HG03460 (cell line): ENCODE data around the gene NDUFC2.
A peak's percentile ranks its signal among the peaks of the same experiment; 100 is the strongest.
"Not testable (repeated sequence)": the region's sequence is repeated elsewhere in the genome, so short reads cannot be mapped to it uniquely, and the experiment has no call there.

Experiments used
- ATAC-seq: cut with Tn5 transposase; IDR thresholded peaks from one replicate; pipeline ENCODE4 v1.9.1; 2021; ENCODE audit not compliant: unreplicated experiment

The NDUFC2 gene

DNA sequence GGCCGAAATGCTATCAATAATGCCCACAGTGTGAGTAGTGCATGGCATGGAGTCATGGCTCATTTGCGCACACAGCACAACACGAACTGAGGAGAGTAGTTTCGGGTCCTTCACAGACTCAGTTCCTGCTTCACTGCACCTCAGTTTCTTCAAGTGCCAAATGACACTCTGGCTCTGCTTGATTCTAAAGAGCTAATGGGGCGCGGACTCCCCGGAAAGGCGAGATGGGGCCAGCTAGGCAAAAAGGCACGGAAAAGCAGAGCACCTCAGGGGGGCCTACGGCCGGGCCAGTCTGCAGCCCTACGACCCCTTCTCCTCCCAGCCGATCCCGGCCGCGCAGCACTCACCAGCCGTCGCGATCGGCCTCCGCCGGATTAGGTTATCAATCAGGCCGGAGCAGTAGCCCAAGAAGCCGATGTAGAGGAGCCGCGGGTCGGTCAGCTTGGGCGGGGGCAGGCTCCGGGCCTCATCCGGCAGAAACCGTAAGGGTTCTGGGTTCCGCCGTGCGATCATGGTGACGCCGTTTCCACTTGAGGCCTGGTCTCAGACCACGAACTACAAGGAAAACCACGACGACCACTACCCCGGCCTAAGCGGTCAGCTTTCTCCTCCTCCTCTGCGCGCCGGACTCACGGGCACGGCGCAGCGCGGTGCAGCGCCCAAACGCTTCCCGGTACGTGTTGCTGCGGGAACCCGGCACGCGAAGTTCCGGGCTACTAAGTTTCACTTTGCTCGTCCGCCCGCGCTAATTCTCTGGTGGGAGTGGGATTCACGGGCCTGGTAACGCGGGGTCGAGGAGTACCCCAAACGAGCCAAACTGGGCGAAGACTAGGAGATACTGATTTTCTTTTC is at the start of gene NDUFC2:
TSS of gene NDUFC2 (minus strand) at position 631 of the 852 bp plus-strand sequence. CDS start at position 513, 118 bp downstream.
- ATAC-seq: peak; percentile 80

DNA sequence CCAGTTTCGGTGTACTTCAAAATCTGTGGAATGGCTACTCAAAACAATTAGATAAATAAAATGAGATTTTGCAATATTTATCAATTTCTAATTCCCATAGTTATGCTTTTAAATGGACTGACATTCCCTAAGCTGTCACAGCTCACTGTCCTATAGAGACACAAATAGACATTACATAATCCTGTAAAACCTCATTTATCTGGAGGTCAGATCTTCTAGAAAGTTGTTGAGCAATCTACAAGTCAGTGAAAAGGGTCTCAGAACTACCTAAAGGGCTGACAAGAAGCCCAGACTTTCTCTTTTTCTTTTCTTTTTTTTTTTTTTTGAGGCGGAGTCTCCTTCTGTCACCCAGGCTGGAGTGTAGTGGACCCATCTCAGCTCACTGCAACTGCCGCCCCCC is 47.7 kb upstream of the NDUFC2 start:
- no peak for ATAC-seq

GRCh38 chr11:78112582-78113275 is 33.1 kb upstream of the NDUFC2 start:
- peak; percentile 50 for ATAC-seq

DNA sequence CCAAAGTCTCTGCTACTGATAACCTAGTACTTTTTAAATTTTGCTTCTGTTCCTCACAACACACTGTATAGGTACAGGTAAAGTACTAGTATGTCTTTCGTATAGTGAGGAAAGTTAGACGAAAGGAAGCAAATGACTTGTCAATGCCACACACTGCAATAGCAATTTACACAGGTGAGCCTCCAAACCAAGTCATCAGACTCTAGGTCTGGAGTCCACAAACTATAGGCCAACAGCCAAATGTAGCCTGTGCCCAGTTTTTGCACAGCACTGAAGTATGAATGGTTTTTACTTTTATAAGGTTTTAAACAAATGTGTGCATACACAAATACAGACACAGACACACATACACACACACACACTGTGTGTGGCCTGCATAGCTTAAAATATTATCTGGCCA is 31.6 kb upstream of the NDUFC2 start:
- no peak for ATAC-seq

GRCh38 chr11:78110830-78111229 is 31.2 kb upstream of the NDUFC2 start:
- ATAC-seq: no peak

DNA sequence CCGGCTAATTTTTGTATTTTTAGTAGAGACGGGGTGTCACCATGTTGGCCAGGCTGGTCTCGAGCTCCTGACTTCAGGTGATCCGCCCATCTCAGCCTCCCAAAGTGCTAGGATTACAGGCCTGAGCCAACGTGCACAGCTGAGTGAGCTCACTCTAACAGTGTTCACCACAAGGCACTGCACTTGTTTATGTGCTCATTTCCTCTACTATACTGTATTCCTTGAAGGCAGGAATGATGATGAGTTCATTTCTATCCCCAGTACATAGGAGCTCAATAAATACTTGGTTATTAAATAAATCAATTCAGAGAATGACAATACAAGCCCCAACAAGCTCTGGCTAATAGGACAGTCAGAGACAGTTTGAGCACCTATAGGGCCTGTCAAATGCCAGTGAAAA is 30.7 kb upstream of the NDUFC2 start:
- ATAC-seq: no peak

GRCh38 chr11:78109081-78110015 is 29.7 kb upstream of the NDUFC2 start:
- no peak for ATAC-seq

GRCh38 chr11:78100676-78101472 is 21.2 kb upstream of the NDUFC2 start:
- ATAC-seq: no peak

DNA sequence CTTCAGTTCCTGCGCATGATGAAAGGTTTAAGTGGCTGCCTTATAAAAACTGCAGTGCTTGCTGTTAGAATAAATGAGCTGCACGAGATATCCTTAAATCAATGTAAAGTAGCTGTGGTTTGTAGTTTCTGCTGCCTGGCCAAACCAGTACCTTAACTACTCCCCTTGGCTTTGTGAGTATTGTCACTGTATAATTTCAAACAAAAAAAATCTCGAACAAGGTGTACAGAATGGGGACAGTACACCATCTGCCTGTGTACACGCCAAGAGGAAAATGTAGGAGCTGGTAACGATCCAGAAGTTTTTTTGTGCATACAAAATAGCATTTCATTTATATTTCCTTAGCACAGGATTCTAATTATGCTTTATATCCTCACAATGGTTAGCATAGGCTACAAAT is 20.6 kb upstream of the NDUFC2 start:
- no peak for ATAC-seq

DNA sequence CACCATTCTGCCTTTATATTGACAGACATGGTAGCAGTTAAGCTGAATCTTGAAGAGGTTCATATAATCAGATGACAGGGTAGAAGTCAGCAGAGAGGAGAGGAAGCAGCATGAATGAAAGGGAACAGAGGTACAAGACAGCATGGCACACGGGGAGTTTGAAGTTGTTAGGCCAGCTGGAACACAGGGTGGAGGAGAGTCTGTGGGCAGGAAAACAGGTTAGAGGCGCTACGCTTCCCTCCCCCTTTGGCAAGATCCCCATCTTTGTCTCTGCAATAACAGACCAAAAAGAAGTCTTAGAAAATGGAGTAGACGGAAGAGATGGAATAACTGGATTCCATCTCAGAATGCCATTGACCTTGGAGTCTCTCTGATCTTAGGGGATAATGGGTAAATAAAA is 20.0 kb upstream of the NDUFC2 start:
- no peak for ATAC-seq

DNA sequence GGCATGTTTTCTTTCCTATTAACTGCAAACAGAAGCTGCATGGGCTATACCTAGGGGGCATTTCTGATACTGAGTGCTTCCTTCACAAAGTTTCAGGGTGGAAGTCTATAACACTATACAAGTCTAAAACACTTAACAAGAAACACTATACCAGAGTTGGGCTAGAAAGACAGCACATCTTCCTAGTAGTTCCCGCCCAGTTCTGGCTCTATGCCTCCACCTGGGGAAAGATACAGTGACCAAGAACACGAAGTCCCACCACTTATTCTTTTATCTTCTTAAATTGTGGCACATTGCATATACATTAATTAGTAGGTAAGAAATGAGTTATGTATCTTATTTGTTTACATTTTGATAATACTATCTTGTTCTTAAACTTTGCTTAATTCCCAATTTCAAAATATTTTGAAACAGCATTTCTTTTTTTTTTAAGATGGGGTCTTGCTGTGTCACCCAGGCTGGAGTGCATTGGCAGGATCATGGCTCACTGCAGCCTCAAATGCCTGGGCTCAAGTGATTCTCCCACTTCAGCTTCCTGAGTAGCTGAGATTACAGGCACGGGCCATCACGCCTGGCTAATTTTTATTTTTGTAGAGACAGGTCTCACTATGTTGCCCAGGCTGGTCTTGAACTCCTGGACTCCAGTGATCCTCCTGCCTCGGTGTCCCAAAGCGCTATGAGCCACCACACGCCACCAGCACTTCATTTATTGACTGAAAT is 18.2 kb upstream of the NDUFC2 start:
- ATAC-seq: no peak

DNA sequence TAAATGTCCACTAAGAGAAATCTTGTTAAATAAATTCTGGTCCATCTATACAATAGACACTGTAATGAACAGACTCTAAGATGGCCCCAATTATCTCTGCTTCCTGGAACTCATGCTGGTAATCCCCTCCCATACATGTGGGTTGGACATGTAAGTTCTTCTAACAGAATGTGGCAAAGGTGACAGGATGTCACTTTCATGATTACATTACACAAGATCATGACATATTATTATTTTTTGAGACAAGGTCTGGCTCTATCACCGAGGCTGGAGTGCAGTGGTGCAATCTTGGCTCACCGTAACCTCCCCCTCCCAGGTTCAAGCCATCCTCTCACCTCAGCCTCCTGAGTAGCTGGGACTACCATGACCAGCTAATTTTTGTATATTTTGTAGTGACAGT is 14.6 kb upstream of the NDUFC2 start:
- ATAC-seq: no peak

GRCh38 chr11:78086521-78087074 is 6.9 kb upstream of the NDUFC2 start:
- ATAC-seq: not testable (repeated sequence)

DNA sequence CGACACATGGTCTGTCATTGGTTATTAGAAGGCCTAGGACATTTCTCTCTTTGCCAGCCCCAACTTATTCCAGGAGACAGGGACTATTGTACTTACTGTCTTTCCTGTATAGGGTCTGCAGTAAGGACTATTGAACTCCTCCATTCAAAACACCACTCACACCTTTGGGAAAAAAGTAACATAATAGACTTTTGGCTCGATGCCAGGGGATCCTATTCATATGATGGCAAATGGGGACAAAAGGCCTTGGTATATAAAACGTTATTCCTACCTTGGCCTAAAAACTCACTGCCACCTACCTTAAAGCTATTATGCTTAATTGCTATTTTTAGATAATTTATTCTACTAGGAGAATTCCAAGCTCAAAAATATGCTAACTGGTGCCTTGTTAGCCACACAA is 6.3 kb upstream of the NDUFC2 start:
- ATAC-seq: no peak

- ATAC-seq: not testable (repeated sequence)
These were observed 4.8 kb upstream of the NDUFC2 start for GRCh38 chr11:78084506-78084905.

GRCh38 chr11:78083021-78083420 is 3.4 kb upstream of the NDUFC2 start:
- no peak for ATAC-seq

GRCh38 chr11:78082146-78082545 is 2.5 kb upstream of the NDUFC2 start:
- no peak for ATAC-seq

- ATAC-seq: no peak
These were observed 1.9 kb upstream of the NDUFC2 start for GRCh38 chr11:78081583-78081982.

DNA sequence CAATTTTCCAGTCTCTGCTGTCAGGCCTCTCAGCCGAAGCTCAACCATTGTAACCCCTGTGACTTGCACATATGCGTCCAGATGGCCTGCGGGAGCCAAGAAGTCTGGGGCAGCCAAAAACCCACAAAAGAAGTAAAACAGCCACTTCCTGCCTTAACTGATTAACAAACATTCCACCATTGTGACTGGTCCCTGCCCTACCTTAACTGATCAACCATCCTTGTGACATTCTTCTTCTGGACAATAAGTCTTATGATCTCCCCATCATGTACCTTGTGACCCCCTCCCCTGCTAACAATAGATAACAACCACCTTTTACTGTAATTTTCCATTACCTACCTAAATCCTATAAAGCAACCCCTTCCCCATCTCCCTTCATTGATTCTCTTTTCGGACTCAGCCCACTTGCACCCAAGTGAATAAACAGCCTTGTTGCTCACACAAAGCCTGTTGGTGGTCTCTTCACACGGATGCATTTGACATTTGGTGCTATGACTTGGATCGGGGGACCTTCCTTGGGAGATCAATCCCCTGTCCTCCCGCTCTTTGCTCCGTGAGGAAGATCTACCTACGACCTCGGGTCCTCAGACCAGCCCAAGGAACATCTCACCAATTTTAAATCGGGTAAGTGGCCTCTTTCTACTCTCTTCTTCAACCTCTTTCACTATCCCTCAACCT is 1.3 kb upstream of the NDUFC2 start:
- no peak for ATAC-seq
